Measurements from ENCODE around the gene HNRNPU. TPM values are rescaled to one million over a fixed set of nuclear protein-coding genes. Genes with fewer than 3 reads are reported as not detected.

Gene HNRNPU
- total RNA-seq, 1 experiment from 2014 or later = 536 TPM

- H3K9me3 Mint-ChIP-seq = no peaks in the 10 kb centered on the region
- H3K36me3 Mint-ChIP-seq = no peaks in the 10 kb centered on the region
- no peak overlapping the region for H3K4me3 Mint-ChIP-seq
- H3K27me3 Mint-ChIP-seq (ENCODE audit: low read depth) = no peaks in the 10 kb centered on the region
- POLR2A ChIA-PET = interaction anchor here (1.2 kb wide), 1 partner anchor 12 kb away, joined by 3 read pairs; the partner anchor contains the start of gene HNRNPU
- ATAC-seq = no peak
- no peak for DNase-seq (ENCODE audit: low spot score)
- no peak overlapping the region for H3K27ac Mint-ChIP-seq
- TF ChIP-seq PREB (CRISPR knock-in tag; IDR thresholded peaks at IDR 0.05; ENCODE audit: borderline replicate concordance) (no peak), TCF7 (CRISPR knock-in tag; IDR thresholded peaks at IDR 0.05; ENCODE audit: low read depth) (no peak), FOXP1 (CRISPR knock-in tag; IDR thresholded peaks at IDR 0.05; ENCODE audit: borderline replicate concordance) (no peak), IRF1 (CRISPR knock-in tag; IDR thresholded peaks at IDR 0.05) (no peak), E2F1 (CRISPR knock-in tag; IDR thresholded peaks at IDR 0.05) (no peak), ZNF423 (CRISPR knock-in tag; IDR thresholded peaks at IDR 0.05) (no peak), NFATC4 (CRISPR knock-in tag; IDR thresholded peaks at IDR 0.05) (no peak), HMGXB4 (CRISPR knock-in tag; IDR thresholded peaks at IDR 0.05) (no peak)
- TF ChIP-seq, protein P1, sequence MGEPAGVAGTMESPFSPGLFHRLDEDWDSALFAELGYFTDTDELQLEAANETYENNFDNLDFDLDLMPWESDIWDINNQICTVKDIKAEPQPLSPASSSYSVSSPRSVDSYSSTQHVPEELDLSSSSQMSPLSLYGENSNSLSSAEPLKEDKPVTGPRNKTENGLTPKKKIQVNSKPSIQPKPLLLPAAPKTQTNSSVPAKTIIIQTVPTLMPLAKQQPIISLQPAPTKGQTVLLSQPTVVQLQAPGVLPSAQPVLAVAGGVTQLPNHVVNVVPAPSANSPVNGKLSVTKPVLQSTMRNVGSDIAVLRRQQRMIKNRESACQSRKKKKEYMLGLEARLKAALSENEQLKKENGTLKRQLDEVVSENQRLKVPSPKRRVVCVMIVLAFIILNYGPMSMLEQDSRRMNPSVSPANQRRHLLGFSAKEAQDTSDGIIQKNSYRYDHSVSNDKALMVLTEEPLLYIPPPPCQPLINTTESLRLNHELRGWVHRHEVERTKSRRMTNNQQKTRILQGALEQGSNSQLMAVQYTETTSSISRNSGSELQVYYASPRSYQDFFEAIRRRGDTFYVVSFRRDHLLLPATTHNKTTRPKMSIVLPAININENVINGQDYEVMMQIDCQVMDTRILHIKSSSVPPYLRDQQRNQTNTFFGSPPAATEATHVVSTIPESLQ (CRISPR knock-in tag; IDR thresholded peaks at IDR 0.05) = no peak
- TF ChIP-seq, protein P2, sequence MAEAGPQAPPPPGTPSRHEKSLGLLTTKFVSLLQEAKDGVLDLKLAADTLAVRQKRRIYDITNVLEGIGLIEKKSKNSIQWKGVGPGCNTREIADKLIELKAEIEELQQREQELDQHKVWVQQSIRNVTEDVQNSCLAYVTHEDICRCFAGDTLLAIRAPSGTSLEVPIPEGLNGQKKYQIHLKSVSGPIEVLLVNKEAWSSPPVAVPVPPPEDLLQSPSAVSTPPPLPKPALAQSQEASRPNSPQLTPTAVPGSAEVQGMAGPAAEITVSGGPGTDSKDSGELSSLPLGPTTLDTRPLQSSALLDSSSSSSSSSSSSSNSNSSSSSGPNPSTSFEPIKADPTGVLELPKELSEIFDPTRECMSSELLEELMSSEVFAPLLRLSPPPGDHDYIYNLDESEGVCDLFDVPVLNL (CRISPR knock-in tag; IDR thresholded peaks at IDR 0.05; ENCODE audit: borderline replicate concordance, low read depth) = no peak
- peaks cover 23% of the 10 kb centered on the region for H3K4me1 Mint-ChIP-seq
- CTCF ChIA-PET = interaction anchor here (2.3 kb wide), 1 partner anchor 166 kb away, joined by 13 read pairs; no protein-coding TSS in a partner anchor
Observed at GRCh38 chr1:244876228-244876910, 12.0 kb upstream of the HNRNPU start.

GRCh38 chr1:244874974-244875579 lies 10.7 kb upstream of the HNRNPU start:
- H3K9me3 Mint-ChIP-seq = no peaks in the 10 kb centered on the region
- ChIA-PET CTCF (interaction anchor here (0.5 to 2.3 kb wide), 4 partner anchors 104 to 272 kb away, joined by 4 to 13 read pairs (median 4); no protein-coding TSS in a partner anchor), POLR2A (interaction anchor here (0.6 to 1.3 kb wide), 3 partner anchors 12 to 94 kb away, joined by 3 read pairs; a partner anchor contains a TSS)
- peaks cover 17% of the 10 kb centered on the region for H3K4me1 Mint-ChIP-seq
- H3K4me3 Mint-ChIP-seq = no peak overlapping the region
- ATAC-seq (peak; percentile 75), DNase-seq (ENCODE audit: low spot score) (peak; percentile 80)
- no peaks in the 10 kb centered on the region for H3K36me3 Mint-ChIP-seq
- no peaks in the 10 kb centered on the region for H3K27me3 Mint-ChIP-seq (ENCODE audit: low read depth)
- no peak overlapping the region for H3K27ac Mint-ChIP-seq
- TF ChIP-seq ZNF423 (CRISPR knock-in tag; IDR thresholded peaks at IDR 0.05) = peak; percentile 56; the same call in 1 of the 2 replicates
- no peak for TF ChIP-seq ZNF232 (CRISPR knock-in tag; IDR thresholded peaks at IDR 0.05)
- 0 out of 2 replicates have a peak, but pooled peaks have one; percentile 29 for TF ChIP-seq FOXP1 (CRISPR knock-in tag; IDR thresholded peaks at IDR 0.05; ENCODE audit: borderline replicate concordance)
- TF ChIP-seq, protein P3, sequence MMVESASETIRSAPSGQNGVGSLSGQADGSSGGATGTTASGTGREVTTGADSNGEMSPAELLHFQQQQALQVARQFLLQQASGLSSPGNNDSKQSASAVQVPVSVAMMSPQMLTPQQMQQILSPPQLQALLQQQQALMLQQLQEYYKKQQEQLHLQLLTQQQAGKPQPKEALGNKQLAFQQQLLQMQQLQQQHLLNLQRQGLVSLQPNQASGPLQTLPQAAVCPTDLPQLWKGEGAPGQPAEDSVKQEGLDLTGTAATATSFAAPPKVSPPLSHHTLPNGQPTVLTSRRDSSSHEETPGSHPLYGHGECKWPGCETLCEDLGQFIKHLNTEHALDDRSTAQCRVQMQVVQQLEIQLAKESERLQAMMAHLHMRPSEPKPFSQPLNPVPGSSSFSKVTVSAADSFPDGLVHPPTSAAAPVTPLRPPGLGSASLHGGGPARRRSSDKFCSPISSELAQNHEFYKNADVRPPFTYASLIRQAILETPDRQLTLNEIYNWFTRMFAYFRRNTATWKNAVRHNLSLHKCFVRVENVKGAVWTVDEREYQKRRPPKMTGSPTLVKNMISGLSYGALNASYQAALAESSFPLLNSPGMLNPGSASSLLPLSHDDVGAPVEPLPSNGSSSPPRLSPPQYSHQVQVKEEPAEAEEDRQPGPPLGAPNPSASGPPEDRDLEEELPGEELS (CRISPR knock-in tag; IDR thresholded peaks at IDR 0.05) = peak; percentile 74; the same call in 1 of the 2 replicates

Data from WTC11 (cell line).